A549 (cell line): ENCODE data around the gene KCNK3. TPM values are rescaled to one million over a fixed set of nuclear protein-coding genes. Genes with fewer than 3 reads are reported as not detected.

ENCODE experiments used
- ATAC-seq, 2 experiments: fragments of 200-7000 bp in 1 of 2; fragments of >200 bp in 1 of 2; cut with Nextera tagmentation in 1 of 2; cut with Tn5 transposase in 1 of 2; 3 replicates each; pipeline versions ENCODE4 v1.8.0 to v1.9.1; 2018 to 2020; ENCODE audit warnings: mild to moderate bottlenecking in 1 of 2, moderate library complexity in 1 of 2
- CTCF ChIA-PET: fragments of 300-600 bp; sonication (Branson Sonifier 250); formaldehyde crosslinking; extraction: SDS; loops from one replicate; lab custom pipeline; 2021; ENCODE audit warnings: antibody characterized with exemption, inconsistent platforms; lab: Yijun Ruan, JAX
- POLR2A ChIA-PET: fragments of 350-600 bp; formaldehyde crosslinking; extraction: SDS; loops from one replicate; lab custom pipeline; 2021; ENCODE audit warnings: antibody characterized with exemption, inconsistent platforms; lab: Yijun Ruan, JAX
- DNase-seq, 2 experiments: peaks; one replicate each; pipeline versions ENCODE4 v3.0.0 to v3.0.0-alpha.2; 2011 to 2016; ENCODE audit warnings: low read depth in 1 of 2, low spot score in 1 of 2
- FAIRE-seq: peaks from 2 replicates; lab custom pipeline; 2011; peaks lifted over from hg19 to GRCh38; lab: Jason Lieb, UNC
- H3K27ac ChIP-seq, 2 experiments: fragments of >200 bp; sonication (Bioruptor Twin); formaldehyde crosslinking; 3 replicates each; pipeline ENCODE4 v1.5.1; 2016 to 2017
- H3K4me1 ChIP-seq: fragments of >200 bp; sonication (Bioruptor Twin); formaldehyde crosslinking; 3 replicates; pipeline ENCODE4 v1.6.1; 2016
- H3K4me2 ChIP-seq: fragments of >200 bp; sonication (Bioruptor Twin); formaldehyde crosslinking; 3 replicates; pipeline ENCODE4 v1.6.1; 2016
- H3K4me3 ChIP-seq: fragments of >200 bp; sonication (Bioruptor Twin); formaldehyde crosslinking; 3 replicates; pipeline ENCODE4 v1.5.1; 2016
- H3K9me3 ChIP-seq: fragments of >200 bp; sonication (Bioruptor Twin); formaldehyde crosslinking; 3 replicates; pipeline ENCODE4 v1.6.1; 2016
- BCL3 ChIP-seq: fragments of >200 bp; sonication (Bioruptor Twin); formaldehyde crosslinking; IDR thresholded peaks from 3 replicates; pipeline ENCODE4 v1.6.1; 2016
- BHLHE40 ChIP-seq: IDR thresholded peaks from 2 replicates; pipeline ENCODE4 v1.6.1; 2012; ENCODE audit warnings: low read depth, low read length, inconsistent platforms
- CBX2 ChIP-seq: fragments of 200-600 bp; sonication (generic); IDR thresholded peaks from 2 replicates; pipeline ENCODE4 v1.6.1; 2016; ENCODE audit warnings: low read depth, mild to moderate bottlenecking, borderline replicate concordance
- EHF ChIP-seq: fragments of 250-450 bp; sonication (Bioruptor Pico); IDR thresholded peaks from 2 replicates; pipeline ENCODE4 v1.5.0; 2020; ENCODE audit warnings: mild to moderate bottlenecking
- ESRRA ChIP-seq: fragments of 150-350 bp; IDR thresholded peaks from 2 replicates; pipeline ENCODE4 v1.6.1; 2014; ENCODE audit warnings: mild to moderate bottlenecking, low read length, borderline replicate concordance
- FOSL2 ChIP-seq, 2 experiments: fragments of 450-650 bp in 1 of 2; fragments of >200 bp in 1 of 2; sonication (Bioruptor Twin) in 1 of 2; formaldehyde crosslinking; IDR thresholded peaks; 2 replicates each; pipeline versions ENCODE4 v1.5.0 to v1.6.1; 2016 to 2020; ENCODE audit warnings: mild to moderate bottlenecking in 1 of 2, moderate library complexity in 1 of 2
- HEYL ChIP-seq: fragments of 250-450 bp; sonication (Bioruptor Pico); IDR thresholded peaks from 2 replicates; pipeline ENCODE4 v1.8.0; 2021; ENCODE audit warnings: mild to moderate bottlenecking, moderate library complexity
- HMGXB4 ChIP-seq: fragments of 250-450 bp; sonication (Bioruptor Pico); IDR thresholded peaks from 2 replicates; pipeline ENCODE4 v1.5.0; 2021; ENCODE audit warnings: mild to moderate bottlenecking, moderate library complexity, borderline replicate concordance
- HOXA7 ChIP-seq: fragments of 250-450 bp; sonication (Bioruptor Pico); IDR thresholded peaks from 2 replicates; pipeline ENCODE4 v1.5.0; 2020; ENCODE audit warnings: mild to moderate bottlenecking, moderate library complexity
- HOXB5 ChIP-seq: fragments of 250-450 bp; sonication (Bioruptor Pico); IDR thresholded peaks from 2 replicates; pipeline ENCODE4 v1.5.0; 2020; ENCODE audit warnings: mild to moderate bottlenecking, moderate library complexity
- KDM1A ChIP-seq: fragments of 200-600 bp; sonication (generic); IDR thresholded peaks from 2 replicates; pipeline ENCODE4 v1.6.1; 2016; ENCODE audit warnings: low read depth, mild to moderate bottlenecking
- NR3C1 ChIP-seq: fragments of >200 bp; sonication (Bioruptor Twin); formaldehyde crosslinking; IDR thresholded peaks from 3 replicates; pipeline ENCODE4 v1.6.1; 2017
- RARB ChIP-seq: fragments of 250-450 bp; sonication (Bioruptor Pico); IDR thresholded peaks from 2 replicates; pipeline ENCODE4 v1.8.0; 2021; ENCODE audit warnings: mild to moderate bottlenecking, moderate library complexity
- RCOR1 ChIP-seq: fragments of 150-350 bp; IDR thresholded peaks from 2 replicates; pipeline ENCODE4 v1.6.1; 2014; ENCODE audit warnings: antibody characterized with exemption, low read length, low read depth
- RFX5 ChIP-seq: fragments of 450-650 bp; IDR thresholded peaks from 2 replicates; pipeline ENCODE4 v1.7.1; 2014; ENCODE audit warnings: antibody characterized with exemption, mild to moderate bottlenecking, moderate library complexity
- SMC3 ChIP-seq: fragments of >200 bp; sonication (Bioruptor Twin); formaldehyde crosslinking; IDR thresholded peaks from 3 replicates; pipeline ENCODE4 v1.6.1; 2018; ENCODE audit warnings: inconsistent platforms
- TFCP2L1 ChIP-seq: fragments of 250-450 bp; sonication (Bioruptor Pico); IDR thresholded peaks from 2 replicates; pipeline ENCODE4 v1.5.0; 2021; ENCODE audit warnings: mild to moderate bottlenecking
- ZC3H11A ChIP-seq: fragments of 450-650 bp; IDR thresholded peaks from 2 replicates; pipeline ENCODE4 v1.6.1; 2014; ENCODE audit warnings: antibody characterized with exemption, mild to moderate bottlenecking
- ZFP36 ChIP-seq: fragments of 450-650 bp; IDR thresholded peaks from 2 replicates; pipeline ENCODE4 v1.6.1; 2014; ENCODE audit warnings: borderline replicate concordance; ENCODE audit not compliant: partially characterized antibody
- ZNF302 ChIP-seq: fragments of 250-450 bp; sonication (Bioruptor Pico); IDR thresholded peaks from 2 replicates; pipeline ENCODE4 v1.9.0; 2021; ENCODE audit warnings: inconsistent platforms, mild to moderate bottlenecking, moderate library complexity
- ZSCAN20 ChIP-seq: fragments of 250-450 bp; sonication (Bioruptor Pico); IDR thresholded peaks from 2 replicates; pipeline ENCODE4 v1.8.0; 2022; ENCODE audit warnings: mild to moderate bottlenecking, moderate library complexity
- WGBS: methylation state at CpG from one replicate; pipeline ENCODE4 v1.1.6; 2017; ENCODE audit errors: missing lambda C conversion rate; 5-methylcytosine and 5-hydroxymethylcytosine counted together
- polyA plus RNA-seq, 4 experiments: library from polyadenylated mRNA; depleted of rRNA in 3 of 4; stranded (reverse); fragments of >200 nt; fragmentation: RNase III in 1 of 4; extraction: RNeasy Plus Mini Kit Qiagen cat#74134 plus additional on column Dnase treatment in 1 of 4; gene quantifications; 2 replicates in 3 of 4; 3 replicates in 1 of 4; pipeline ENCODE4 v1.2.3, GENCODE V29; 2011 to 2017
- TF ChIP-seq, protein P1 (sequence below): fragments of 450-650 bp; IDR thresholded peaks from 2 replicates; pipeline ENCODE4 v1.6.1; 2014; ENCODE audit warnings: antibody characterized with exemption

The KCNK3 gene
- polyA plus RNA-seq, 2 of the 4 experiments (the other 2 are of a cell fraction): 2.4 to 2.8 TPM

GRCh38 chr2:26706616-26707473 lies 14.3 kb downstream of the KCNK3 start:
- no peak for FAIRE-seq
- H3K9me3 ChIP-seq: no peaks in the 10 kb centered on the region
- peak in 1 of 2 experiments; percentile 7; a peak in 2 of 6 replicates for ATAC-seq
- WGBS: 76% methylated on average over 19 of the region's 19 CpGs
- ChIA-PET POLR2A (no interaction called here), CTCF (interaction anchor here (0.5 to 0.8 kb wide), 2 partner anchors 48 to 130 kb away, joined by 3 to 4 read pairs; no protein-coding TSS in a partner anchor)
- no peak for TF ChIP-seq ZC3H11A
- no peak for TF ChIP-seq SMC3
- no peak for TF ChIP-seq KDM1A
- no peak for TF ChIP-seq NR3C1
- no peak for TF ChIP-seq HMGXB4
- TF ChIP-seq ZSCAN20 (CRISPR knock-in tag): no peak
- no peak overlapping the region for H3K4me2 ChIP-seq
- H3K4me1 ChIP-seq: peaks cover 4% of the 10 kb centered on the region; the same call in 2 of the 3 replicates
- peak overlapping the region in 1 of 2 experiments; percentile 42; a peak in 3 of 6 replicates for H3K27ac ChIP-seq
- H3K4me3 ChIP-seq: no peak overlapping the region
- no peak for DNase-seq

- 70% methylated on average over 5 of the region's 5 CpGs for WGBS
- no peak for ATAC-seq
- no peak for FAIRE-seq
- H3K4me2 ChIP-seq: no peak overlapping the region
- ChIA-PET CTCF (no interaction called here), POLR2A (no interaction called here)
- no peak overlapping the region for H3K4me3 ChIP-seq
- DNase-seq: no peak
- no peaks in the 10 kb centered on the region for H3K9me3 ChIP-seq
- no peak for TF ChIP-seq ZSCAN20 (CRISPR knock-in tag)
- TF ChIP-seq ESRRA: no peak
- no peak for TF ChIP-seq CBX2
- TF ChIP-seq HMGXB4: no peak
- TF ChIP-seq, protein P1, sequence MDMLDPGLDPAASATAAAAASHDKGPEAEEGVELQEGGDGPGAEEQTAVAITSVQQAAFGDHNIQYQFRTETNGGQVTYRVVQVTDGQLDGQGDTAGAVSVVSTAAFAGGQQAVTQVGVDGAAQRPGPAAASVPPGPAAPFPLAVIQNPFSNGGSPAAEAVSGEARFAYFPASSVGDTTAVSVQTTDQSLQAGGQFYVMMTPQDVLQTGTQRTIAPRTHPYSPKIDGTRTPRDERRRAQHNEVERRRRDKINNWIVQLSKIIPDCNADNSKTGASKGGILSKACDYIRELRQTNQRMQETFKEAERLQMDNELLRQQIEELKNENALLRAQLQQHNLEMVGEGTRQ: no peak
- no peak for TF ChIP-seq FOSL2 (IDR thresholded peaks at IDR 0.05)
- no peak for TF ChIP-seq FOSL2 (CRISPR knock-in tag; IDR thresholded peaks at IDR 0.05)
- TF ChIP-seq RCOR1: no peak
- no peak for TF ChIP-seq RFX5
- TF ChIP-seq ZFP36: no peak
- no peak for TF ChIP-seq HOXA7 (CRISPR knock-in tag)
- TF ChIP-seq HOXB5 (CRISPR knock-in tag): no peak
- no peak for TF ChIP-seq NR3C1
- TF ChIP-seq EHF: no peak
- no peak for TF ChIP-seq BHLHE40
- TF ChIP-seq BCL3: no peak
- TF ChIP-seq TFCP2L1 (CRISPR knock-in tag): no peak
- TF ChIP-seq ZNF302: no peak
- no peak for TF ChIP-seq RARB
- TF ChIP-seq HEYL: no peak
- peaks cover 13% of the 10 kb centered on the region for H3K4me1 ChIP-seq
- peak overlapping the region in 1 of 2 experiments; percentile 51; a peak in 2 of 6 replicates for H3K27ac ChIP-seq
These were observed 15.2 kb downstream of the KCNK3 start for GRCh38 chr2:26707747-26708146.
